Smooth muscle cell (in vitro differentiated cells): ENCODE data around the gene ARID5B. TPM values are rescaled to one million over a fixed set of nuclear protein-coding genes. Genes with fewer than 3 reads are reported as not detected.

Experiments
- DNase-seq: peaks from one replicate; lab custom pipeline; 2025; ENCODE audit not compliant: unreplicated experiment; lab: John Stamatoyannopoulos, UW
- H2AFZ ChIP-seq: fragments of 200-600 bp; sonication (generic); 2 replicates; pipeline ENCODE4 v1.6.0; 2016; ENCODE audit warnings: antibody characterized with exemption, low read depth, mild to moderate bottlenecking
- H3F3A ChIP-seq: fragments of 200-600 bp; sonication (generic); 2 replicates; pipeline ENCODE4 v1.6.0; 2017; ENCODE audit warnings: antibody characterized with exemption, low read depth
- H3K27ac ChIP-seq: fragments of 200-600 bp; sonication (generic); 2 replicates; pipeline ENCODE4 v1.5.1; 2016; ENCODE audit warnings: low read depth, mild to moderate bottlenecking
- H3K27me3 ChIP-seq: fragments of 200-600 bp; sonication (generic); 2 replicates; pipeline ENCODE4 v1.6.1; 2016; ENCODE audit warnings: low read depth, mild to moderate bottlenecking
- H3K36me3 ChIP-seq: fragments of 200-600 bp; sonication (generic); 2 replicates; pipeline ENCODE4 v1.5.1; 2016; ENCODE audit warnings: low read depth
- H3K4me1 ChIP-seq: fragments of 200-600 bp; sonication (generic); 2 replicates; pipeline ENCODE4 v1.5.1; 2016; ENCODE audit warnings: low read depth
- H3K4me2 ChIP-seq: fragments of 200-600 bp; sonication (generic); 2 replicates; pipeline ENCODE4 v1.6.0; 2016; ENCODE audit warnings: mild to moderate bottlenecking
- H3K4me3 ChIP-seq: fragments of 200-600 bp; sonication (generic); 2 replicates; pipeline ENCODE4 v1.5.1; 2016; ENCODE audit warnings: mild to moderate bottlenecking
- H3K79me2 ChIP-seq: fragments of 200-600 bp; sonication (generic); 2 replicates; pipeline ENCODE4 v1.6.0; 2016; ENCODE audit warnings: low read depth, mild to moderate bottlenecking
- H3K9ac ChIP-seq: fragments of 200-600 bp; sonication (generic); 2 replicates; pipeline ENCODE4 v1.6.0; 2016; ENCODE audit warnings: low read depth
- H3K9me3 ChIP-seq: fragments of 200-600 bp; sonication (generic); replicated peaks from 2 replicates; pipeline ENCODE4 v1.5.1; 2016; ENCODE audit warnings: low read depth
- H4K20me1 ChIP-seq: fragments of 200-600 bp; sonication (generic); 2 replicates; pipeline ENCODE4 v1.6.0; 2016; ENCODE audit warnings: low read depth
- WGBS: methylation state at CpG from one replicate; pipeline ENCODE4 v1.1.7; 2016; ENCODE audit warnings: low lambda C conversion rate; 5-methylcytosine and 5-hydroxymethylcytosine counted together
- polyA plus RNA-seq: library from polyadenylated mRNA; unstranded; fragments of >200 nt; fragmentation: Nextera tagmentation; extraction: Ambion mirVana; gene quantifications from 2 replicates; pipeline ENCODE4 v1.2.1, GENCODE V29; 2016
- total RNA-seq: library from RNA; depleted of rRNA; stranded (reverse); fragments of >200 nt; gene quantifications from 2 replicates; pipeline ENCODE4 v1.2.3, GENCODE V29; 2014
- TF ChIP-seq, protein P1 (sequence below): fragments of 200-600 bp; sonication (generic); IDR thresholded peaks from 2 replicates; pipeline ENCODE4 v1.5.1; 2017; ENCODE audit warnings: borderline replicate concordance, mild to moderate bottlenecking, antibody characterized with exemption; ENCODE audit not compliant: insufficient read depth, poor library complexity, severe bottlenecking

Gene ARID5B
- total and polyA plus RNA-seq, 2 experiments from 2014 or later: 49.0 to 67.6 TPM

DNA sequence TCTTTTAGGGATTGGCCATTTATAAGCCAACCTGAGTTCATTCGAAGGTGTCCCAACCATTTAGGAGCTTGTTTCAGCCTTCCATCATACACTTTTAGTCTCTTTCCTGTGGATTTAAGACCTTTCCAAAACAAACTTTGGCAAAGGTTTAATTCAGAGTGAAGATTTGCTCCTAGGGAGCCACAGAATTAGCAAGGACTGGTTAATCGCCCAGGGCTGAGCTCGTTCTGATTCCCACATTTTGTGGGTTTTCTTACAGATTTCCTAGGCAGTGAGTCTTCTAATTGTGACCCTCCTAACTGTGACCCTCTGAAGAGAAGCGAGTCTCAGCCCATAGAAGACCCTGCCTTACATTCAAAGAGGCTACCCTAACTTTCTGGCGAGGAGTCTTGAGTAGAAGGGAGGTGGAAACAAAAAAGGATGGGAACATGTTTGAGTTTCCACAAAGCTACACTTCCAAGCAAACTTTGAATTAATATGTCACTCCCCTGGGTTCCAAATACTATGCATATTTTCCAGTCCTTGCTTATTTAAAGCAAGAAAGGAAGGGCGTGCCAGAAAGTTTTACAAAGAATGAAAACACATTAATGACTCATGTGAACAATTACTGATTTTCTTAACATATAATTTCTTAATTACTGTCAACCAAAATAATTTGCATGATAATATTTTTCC lies 118.3 kb downstream of the ARID5B start:
- peak overlapping the region; percentile 89 for H3K27ac ChIP-seq
- peak overlapping the region; percentile 70 for H3K9ac ChIP-seq
- H4K20me1 ChIP-seq: peaks cover 38% of the 10 kb centered on the region
- H2AFZ ChIP-seq: no peak overlapping the region
- no peak overlapping the region for H3K4me3 ChIP-seq
- no peaks in the 10 kb centered on the region for H3K27me3 ChIP-seq
- peaks cover 31% of the 10 kb centered on the region for H3K4me1 ChIP-seq
- H3K36me3 ChIP-seq: no peaks in the 10 kb centered on the region
- peak overlapping the region; percentile 69 for H3K4me2 ChIP-seq
- 55% methylated on average over 6 of the region's 6 CpGs for WGBS
- H3K9me3 ChIP-seq: no peaks in the 10 kb centered on the region
- H3F3A ChIP-seq: peaks cover 16% of the 10 kb centered on the region
- TF ChIP-seq, protein P1, sequence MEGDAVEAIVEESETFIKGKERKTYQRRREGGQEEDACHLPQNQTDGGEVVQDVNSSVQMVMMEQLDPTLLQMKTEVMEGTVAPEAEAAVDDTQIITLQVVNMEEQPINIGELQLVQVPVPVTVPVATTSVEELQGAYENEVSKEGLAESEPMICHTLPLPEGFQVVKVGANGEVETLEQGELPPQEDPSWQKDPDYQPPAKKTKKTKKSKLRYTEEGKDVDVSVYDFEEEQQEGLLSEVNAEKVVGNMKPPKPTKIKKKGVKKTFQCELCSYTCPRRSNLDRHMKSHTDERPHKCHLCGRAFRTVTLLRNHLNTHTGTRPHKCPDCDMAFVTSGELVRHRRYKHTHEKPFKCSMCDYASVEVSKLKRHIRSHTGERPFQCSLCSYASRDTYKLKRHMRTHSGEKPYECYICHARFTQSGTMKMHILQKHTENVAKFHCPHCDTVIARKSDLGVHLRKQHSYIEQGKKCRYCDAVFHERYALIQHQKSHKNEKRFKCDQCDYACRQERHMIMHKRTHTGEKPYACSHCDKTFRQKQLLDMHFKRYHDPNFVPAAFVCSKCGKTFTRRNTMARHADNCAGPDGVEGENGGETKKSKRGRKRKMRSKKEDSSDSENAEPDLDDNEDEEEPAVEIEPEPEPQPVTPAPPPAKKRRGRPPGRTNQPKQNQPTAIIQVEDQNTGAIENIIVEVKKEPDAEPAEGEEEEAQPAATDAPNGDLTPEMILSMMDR: no peak
- peaks cover 67% of the 10 kb centered on the region for H3K79me2 ChIP-seq
- no peak for DNase-seq

DNA sequence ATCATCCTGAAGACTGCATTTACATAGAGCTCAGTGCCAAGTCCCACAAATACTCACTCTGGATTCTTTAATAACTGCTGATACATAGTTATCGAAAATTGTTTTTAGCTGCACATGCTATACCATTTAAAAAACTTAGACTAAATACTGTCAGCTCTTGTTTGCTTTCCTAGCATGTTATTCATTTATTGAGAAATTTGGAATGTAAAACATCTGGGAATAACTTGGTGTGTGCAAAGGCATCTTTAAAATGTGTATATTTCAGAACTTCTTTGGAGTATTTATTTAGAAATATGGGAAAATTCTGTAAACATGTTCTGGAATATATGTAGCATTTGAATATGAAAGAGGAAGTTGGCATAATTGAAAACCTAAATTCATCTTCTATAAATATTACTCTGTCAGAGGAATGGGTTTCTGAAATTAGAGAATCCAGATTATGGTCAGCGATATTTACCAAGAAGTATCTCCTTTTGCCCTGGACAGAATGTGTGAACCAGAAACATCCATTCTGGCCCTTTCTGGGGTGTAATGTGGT lies 119.7 kb downstream of the ARID5B start:
- H3K27ac ChIP-seq: no peak overlapping the region
- H3K4me1 ChIP-seq: peaks cover 43% of the 10 kb centered on the region
- 94% methylated on average over 2 of the region's 2 CpGs for WGBS

DNA sequence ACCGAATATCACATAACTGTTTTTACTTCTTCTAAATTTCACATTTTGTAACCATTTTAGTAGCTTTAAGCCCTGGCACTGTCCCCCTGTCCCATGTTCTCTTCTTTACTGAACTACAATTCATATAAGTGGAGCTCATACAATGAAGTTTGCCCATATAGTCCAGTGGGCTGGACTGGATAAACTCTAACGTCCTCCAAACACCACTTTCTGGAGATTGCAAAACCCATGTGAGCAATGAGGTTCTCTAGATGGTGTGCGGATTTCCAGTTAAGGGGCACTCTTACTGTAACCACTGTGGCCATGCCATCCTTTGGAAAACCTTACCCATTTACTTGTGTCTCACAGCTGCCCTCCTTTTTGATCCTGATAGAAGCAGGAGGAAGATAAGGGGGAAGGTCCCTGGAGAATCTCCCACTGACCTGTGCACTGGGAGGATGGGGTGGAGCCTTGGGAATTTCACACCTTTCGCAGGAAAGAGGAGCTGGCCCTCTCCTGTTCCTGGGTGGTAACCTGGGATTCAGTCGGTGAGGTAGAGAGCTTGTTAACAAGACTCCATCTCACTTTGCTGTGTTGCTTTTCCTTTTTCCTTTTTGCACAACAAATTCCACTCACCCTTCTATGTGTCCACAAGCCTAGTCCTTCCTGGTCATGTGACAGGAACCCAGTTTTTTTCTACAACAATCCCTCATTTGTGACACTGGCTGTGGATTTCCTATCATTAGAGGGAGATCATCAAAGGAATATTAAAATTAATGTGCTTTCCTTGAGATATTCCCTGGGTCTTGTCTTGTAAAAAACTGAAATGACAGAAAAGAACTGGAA lies 120.7 kb downstream of the ARID5B start:
- H3K36me3 ChIP-seq: no peaks in the 10 kb centered on the region
- TF ChIP-seq, protein P1: no peak
- no peak overlapping the region for H3K4me3 ChIP-seq
- no peaks in the 10 kb centered on the region for H3K27me3 ChIP-seq
- H3K4me1 ChIP-seq: peaks cover 44% of the 10 kb centered on the region
- peaks cover 57% of the 10 kb centered on the region for H3K79me2 ChIP-seq
- peaks cover 16% of the 10 kb centered on the region for H4K20me1 ChIP-seq
- DNase-seq: no peak
- no peak overlapping the region for H2AFZ ChIP-seq
- H3K27ac ChIP-seq: no peak overlapping the region
- WGBS: 84% methylated on average over 5 of the region's 5 CpGs
- H3K9me3 ChIP-seq: no peaks in the 10 kb centered on the region
- H3K4me2 ChIP-seq: no peak overlapping the region
- peaks cover 16% of the 10 kb centered on the region for H3F3A ChIP-seq
- no peak overlapping the region for H3K9ac ChIP-seq

More for the DNA sequence above, 119.7 kb downstream of the ARID5B start:
- Histone ChIP-seq H4K20me1 (peaks cover 26% of the 10 kb centered on the region), H3K4me2 (no peak overlapping the region), H3K27me3 (no peaks in the 10 kb centered on the region), H3K9ac (no peak overlapping the region), H3K9me3 (no peaks in the 10 kb centered on the region), H3K79me2 (peaks cover 59% of the 10 kb centered on the region), H3F3A (peaks cover 12% of the 10 kb centered on the region), H2AFZ (no peak overlapping the region), H3K36me3 (no peaks in the 10 kb centered on the region), H3K4me3 (no peak overlapping the region)
- no peak for DNase-seq
- TF ChIP-seq, protein P1: no peak
